ENCODE data around the gene SPIRE2.

Gene SPIRE2

GRCh38 chr16:89919535-89920406, 91.5 kb downstream of the SPIRE2 start:
- TF ChIP-seq CTCF (IDR thresholded peaks at IDR 0.05) = no peak

- no peak for TF ChIP-seq CTCF (IDR thresholded peaks at IDR 0.05)
These were observed 92.4 kb downstream of the SPIRE2 start for GRCh38 chr16:89920723-89921122.

Measured in LNCAP (cell line).